ENCODE measurements around the gene RBMY1B. TPM values are rescaled to one million over a fixed set of nuclear protein-coding genes. Genes with fewer than 3 reads are reported as not detected.

RBMY1B gene
- total RNA-seq = not detected in 2 replicates

GRCh38 chrY:21511038-21511437, at the start of gene RBMY1B:
Gene RBMY1B, plus strand, starts transcription at chrY:21511338. Its CDS starts 2,013 bp downstream, at chrY:21513351.

GRCh38 chrY:21534579-21534978, 23.4 kb downstream of the RBMY1B start, which contains the start of gene RBMY1A1:
Gene RBMY1A1, plus strand, starts transcription at chrY:21534879. Its CDS starts 2,013 bp downstream, at chrY:21536892.

Other genes starting within 250 kb of the RBMY1B start
- not detected in 2 replicates for gene RBMY1A1, start 23.5 kb downstream of the RBMY1B start, total RNA-seq

Measured in vein endothelial cell (primary cell).